IMR-90 (cell line): Measurements from ENCODE around the gene CHMP1B. TPM values are rescaled to one million over a fixed set of nuclear protein-coding genes. Genes with fewer than 3 reads are reported as not detected.

ENCODE experiments used
- ATAC-seq: fragments of 200-7000 bp; cut with Tn5 transposase; 2 replicates; pipeline ENCODE4 v1.9.1; 2020; ENCODE audit warnings: low read depth, mild to moderate bottlenecking, moderate library complexity
- BruUV-seq: library from RNA; stranded (reverse); fragments of 400-500 nt; replicated peaks from 2 replicates; lab custom pipeline; 2021; lab: Mats Ljungman, UMichigan
- CTCF ChIA-PET: fragments of 300-600 bp; formaldehyde crosslinking; extraction: SDS; loops from one replicate; lab custom pipeline; 2021; ENCODE audit warnings: antibody characterized with exemption; lab: Yijun Ruan, JAX
- POLR2A ChIA-PET: fragments of 300-600 bp; sonication (Branson Sonifier 250); formaldehyde crosslinking; loops from one replicate; lab custom pipeline; 2022; ENCODE audit warnings: antibody characterized with exemption; ENCODE audit not compliant: unreplicated experiment; lab: Charles Lee
- DNase-seq: peaks from one replicate; pipeline ENCODE4 v3.0.0; 2013
- H2AFZ ChIP-seq: replicated peaks from 2 replicates; pipeline ENCODE3; 2013; ENCODE audit warnings: low read length, mild to moderate bottlenecking; ENCODE audit not compliant: poor library complexity
- H2AK5ac ChIP-seq: 2 replicates; pipeline ENCODE4 v1.6.1; 2013; ENCODE audit warnings: low read depth, low read length, inconsistent platforms
- H2AK9ac ChIP-seq: replicated peaks from 2 replicates; pipeline ENCODE3; 2013; ENCODE audit warnings: mild to moderate bottlenecking, low read depth, low read length, moderate library complexity; ENCODE audit not compliant: poor library complexity
- H2BK120ac ChIP-seq: 2 replicates; pipeline ENCODE4 v1.6.1; 2013; ENCODE audit warnings: low read depth, low read length, inconsistent platforms
- H2BK15ac ChIP-seq: 3 replicates; pipeline ENCODE4 v1.6.1; 2013; ENCODE audit warnings: low read depth, low read length, inconsistent platforms
- H2BK20ac ChIP-seq: 2 replicates; pipeline ENCODE4 v1.6.1; 2013; ENCODE audit warnings: low read depth, mild to moderate bottlenecking, inconsistent platforms, low read length, moderate library complexity
- H2BK5ac ChIP-seq: 2 replicates; pipeline ENCODE4 v1.6.1; 2013; ENCODE audit warnings: mild to moderate bottlenecking, low read depth, low read length, inconsistent platforms; ENCODE audit not compliant: poor library complexity, severe bottlenecking
- H3K14ac ChIP-seq: replicated peaks from 2 replicates; pipeline ENCODE4 v1.6.1; 2013; ENCODE audit warnings: low read depth, low read length, inconsistent platforms
- H3K18ac ChIP-seq: 2 replicates; pipeline ENCODE4 v1.6.1; 2013; ENCODE audit warnings: low read depth, low read length, control low read depth
- H3K23ac ChIP-seq: 2 replicates; pipeline ENCODE4 v1.6.1; 2013; ENCODE audit warnings: low read depth, low read length, inconsistent platforms
- H3K27ac ChIP-seq: 2 replicates; pipeline ENCODE4 v1.5.1; 2013; ENCODE audit warnings: mild to moderate bottlenecking, control low read depth, low read length; ENCODE audit not compliant: insufficient read depth
- H3K27me3 ChIP-seq: 2 replicates; pipeline ENCODE4 v1.6.1; 2013; ENCODE audit warnings: low read length; ENCODE audit not compliant: control insufficient read depth, insufficient read depth
- H3K36me3 ChIP-seq: 2 replicates; pipeline ENCODE4 v1.6.1; 2013; ENCODE audit warnings: low read length, mixed read lengths; ENCODE audit not compliant: control insufficient read depth, insufficient read depth
- H3K4ac ChIP-seq: 2 replicates; pipeline ENCODE4 v1.6.1; 2013; ENCODE audit warnings: low read depth, low read length, inconsistent platforms
- H3K4me1 ChIP-seq: 2 replicates; pipeline ENCODE4 v1.6.1; 2013; ENCODE audit warnings: low read length, mixed read lengths; ENCODE audit not compliant: control insufficient read depth, insufficient read depth
- H3K4me2 ChIP-seq: 2 replicates; pipeline ENCODE4 v1.6.1; 2013; ENCODE audit warnings: low read depth, mild to moderate bottlenecking, control low read depth, low read length, moderate library complexity
- H3K4me3 ChIP-seq: 2 replicates; pipeline ENCODE4 v1.5.1; 2013; ENCODE audit warnings: low read depth, mild to moderate bottlenecking, control low read depth, low read length, moderate library complexity; ENCODE audit not compliant: insufficient read depth
- H3K56ac ChIP-seq: 2 replicates; pipeline ENCODE4 v1.6.1; 2013; ENCODE audit warnings: low read length, inconsistent platforms; ENCODE audit not compliant: insufficient read depth; ENCODE audit errors: extremely low read depth
- H3K79me1 ChIP-seq, 2 experiments: 2 replicates each; pipeline ENCODE4 v1.6.1; 2013; ENCODE audit warnings: low read length in 2 of 2, inconsistent platforms in 1 of 2, low read depth in 1 of 2
- H3K9ac ChIP-seq: 2 replicates; pipeline ENCODE4 v1.6.1; 2013; ENCODE audit warnings: low read depth, low read length, control low read depth
- H3K9me1 ChIP-seq: 2 replicates; pipeline ENCODE4 v1.6.1; 2013; ENCODE audit warnings: low read length, inconsistent platforms; ENCODE audit not compliant: insufficient read depth
- H3K9me3 ChIP-seq: 2 replicates; pipeline ENCODE4 v1.6.1; 2013; ENCODE audit warnings: low read length; ENCODE audit not compliant: control insufficient read depth, insufficient read depth
- H4K20me1 ChIP-seq: 2 replicates; pipeline ENCODE4 v1.6.1; 2013; ENCODE audit warnings: low read length, inconsistent platforms; ENCODE audit not compliant: insufficient read depth
- H4K5ac ChIP-seq: 2 replicates; pipeline ENCODE4 v1.6.1; 2013; ENCODE audit warnings: mild to moderate bottlenecking, low read depth, low read length, control low read depth
- H4K8ac ChIP-seq, 2 experiments: 2 replicates each; pipeline ENCODE4 v1.6.1; 2013; ENCODE audit warnings: low read depth in 2 of 2, low read length in 2 of 2, control low read depth in 1 of 2, inconsistent platforms in 1 of 2
- H4K91ac ChIP-seq: 2 replicates; pipeline ENCODE4 v1.6.1; 2013; ENCODE audit warnings: low read depth, low read length, inconsistent platforms; ENCODE audit not compliant: insufficient read depth
- BHLHE40 ChIP-seq: fragments of 150-350 bp; IDR thresholded peaks from 2 replicates; pipeline ENCODE4 v1.6.1; 2016; ENCODE audit warnings: mild to moderate bottlenecking, low read depth, low read length
- CEBPB ChIP-seq: IDR thresholded peaks from 2 replicates; pipeline ENCODE4 v1.6.1; 2012; ENCODE audit warnings: low read depth, low read length, improper control_type of control experiment
- CTCF ChIP-seq: conservative IDR thresholded peaks from 2 replicates; pipeline ENCODE4 v1.5.1; 2012; ENCODE audit warnings: mild to moderate bottlenecking, low read depth, low read length, improper control_type of control experiment
- FOS ChIP-seq: fragments of 150-350 bp; IDR thresholded peaks from 2 replicates; pipeline ENCODE4 v1.6.1; 2016; ENCODE audit warnings: low read depth, low read length
- MXI1 ChIP-seq: IDR thresholded peaks from 2 replicates; pipeline ENCODE4 v1.6.1; 2012; ENCODE audit warnings: low read depth, mild to moderate bottlenecking, low read length, moderate library complexity, borderline replicate concordance
- RAD21 ChIP-seq: IDR thresholded peaks from 2 replicates; pipeline ENCODE4 v1.6.1; 2012; ENCODE audit warnings: low read length, improper control_type of control experiment
- RFX5 ChIP-seq: IDR thresholded peaks from 2 replicates; pipeline ENCODE4 v1.8.0; 2012; ENCODE audit warnings: low read depth, mild to moderate bottlenecking, low read length, moderate library complexity
- WGBS, 2 experiments: methylation state at CpG; one replicate each; pipeline versions ENCODE4 v1.1.5 to v1.1.7; 2013; ENCODE audit warnings: missing lambda C conversion rate in 2 of 2; ENCODE audit not compliant: insufficient read length in 1 of 2; ENCODE audit errors: extremely low coverage in 2 of 2; 5-methylcytosine and 5-hydroxymethylcytosine counted together
- dilution Hi-C: fragments of 300-500 bp; cut with HindIII; formaldehyde crosslinking; loops from one replicate; pipeline ENCODE4 v1.14.3; 2018; ENCODE audit warnings: low sequenced_read_pairs; ENCODE audit not compliant: unreplicated experiment
- in situ Hi-C: fragments of 300-500 bp; cut with MboI; formaldehyde crosslinking; loops from 3 replicates; pipeline ENCODE4 v1.14.3; 2019; ENCODE audit warnings: low sequenced_read_pairs, inconsistent platforms, mixed read lengths
- intact Hi-C: fragments of 100-400 bp; cut with micrococcal nuclease; formaldehyde crosslinking; loops from 2 replicates; pipeline ENCODE4 v1.10.0; 2022
- polyA plus RNA-seq, 3 experiments: library from polyadenylated mRNA; depleted of rRNA; stranded (reverse); fragments of >200 nt; gene quantifications; 2 replicates each; pipeline ENCODE4 v1.2.3, GENCODE V29; 2012; ENCODE audit warnings: low replicate concordance in 1 of 3
- total RNA-seq: library from RNA; depleted of rRNA; stranded (reverse); fragments of >200 nt; gene quantifications from 2 replicates; pipeline ENCODE4 v1.2.3, GENCODE V29; 2012

CHMP1B gene
- total and polyA plus RNA-seq, 2 of the 4 experiments (the other 2 are of a cell fraction), result 21.1 to 39.4 TPM

DNA sequence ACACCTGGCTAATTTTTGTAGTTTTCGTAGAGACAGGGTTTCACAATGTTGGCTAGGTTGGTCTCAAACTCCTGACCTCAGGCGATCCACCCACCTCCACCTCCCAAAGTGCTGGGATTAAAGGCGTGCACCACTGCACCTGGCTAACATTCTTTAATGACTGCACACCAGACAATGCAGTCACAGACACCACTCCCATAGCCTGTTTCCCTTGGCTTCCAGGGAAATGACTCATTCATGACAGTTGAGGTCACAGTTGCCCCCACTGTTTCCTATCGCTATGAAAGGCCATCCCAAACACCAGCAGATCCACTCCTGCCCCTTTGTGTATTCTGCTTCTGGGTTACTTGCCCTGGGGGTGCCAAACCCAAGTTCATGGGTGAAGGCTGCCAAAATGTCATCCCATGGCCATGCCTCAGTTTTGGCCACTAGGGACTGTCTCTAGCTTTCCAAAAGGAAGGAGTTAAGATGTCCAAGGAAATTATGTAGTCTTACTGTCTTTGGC lies 8.7 kb downstream of the CHMP1B start:
- Histone ChIP-seq H3K79me1 (peaks cover 10 to 17% of the 10 kb centered on the region in 2 experiments; a peak in 3 of 4 replicates), H3K27ac (peak overlapping the region; percentile 9; the same call in 1 of the 2 replicates), H4K8ac (peak overlapping the region; percentile 26 to 52), H3K36me3 (no peaks in the 10 kb centered on the region), H3K4me2 (no peak overlapping the region), H3K9ac (no peak overlapping the region), H2AFZ (peak overlapping the region; percentile 75), H3K9me1 (peaks cover 7% of the 10 kb centered on the region; the same call in 1 of the 2 replicates), H3K4ac (peak overlapping the region; percentile 68), H2AK9ac (peak overlapping the region; percentile 60), H3K23ac (no peak overlapping the region), H3K27me3 (no peaks in the 10 kb centered on the region), H4K5ac (peak overlapping the region; percentile 4; the same call in 1 of the 2 replicates), H2AK5ac (peak overlapping the region; percentile 92), H4K91ac (peak overlapping the region; percentile 91), H3K9me3 (no peaks in the 10 kb centered on the region), H3K4me3 (no peak overlapping the region), H3K56ac (peak overlapping the region; percentile 36; the same call in 1 of the 2 replicates), H2BK20ac (peak overlapping the region; percentile 82), H4K20me1 (no peaks in the 10 kb centered on the region), H3K14ac (peak overlapping the region; percentile 7; the same call in 1 of the 2 replicates), H3K4me1 (peaks cover 21% of the 10 kb centered on the region), H2BK15ac (peak overlapping the region; percentile 57), H2BK120ac (peak overlapping the region; percentile 76), H3K18ac (peak overlapping the region; percentile 34; the same call in 1 of the 2 replicates), H2BK5ac (peak overlapping the region; percentile 99)
- no TSS peak for BruUV-seq
- POLR2A ChIA-PET, result no interaction called here
- in situ Hi-C loops (loop anchor here (10.0 kb wide), 1 partner anchor 425 kb away; no protein-coding TSS in a partner anchor), dilution Hi-C loops (no loop called here), intact Hi-C loops (loop anchor here (10.0 kb wide), 1 partner anchor 85 kb away; no protein-coding TSS in a partner anchor)
- ATAC-seq, result no peak
- TF ChIP-seq MXI1 (no peak), FOS (peak; percentile 91), CTCF (peak; percentile 19; the same call in 1 of the 2 replicates), RFX5 (no peak), CEBPB (0 out of 2 replicates have a peak, but pooled peaks have one; percentile 9), RAD21 (0 out of 2 replicates have a peak, but pooled peaks have one; percentile 8), BHLHE40 (peak; percentile 55; the same call in 1 of the 2 replicates)
- peak; percentile 90 for DNase-seq
- CTCF ChIA-PET, result no interaction called here
- WGBS, 2 experiments, result 50% methylated on average over 2 of the region's 4 CpGs; no CpG with 5 or more reads in 1 of the 2 experiments
